Stimulated activated CD4-positive, alpha-beta T cell treated with anti-CD3 and anti-CD28 coated beads, Interleukin-15, amount 100 ng/mL, for 1 hour (primary cell): ENCODE results near the gene SHROOM2.

Source experiments
- DNase-seq, 2 donors: peaks; one replicate each; pipeline ENCODE4 v3.0.0-alpha.2; 2020; ENCODE audit warnings: low read depth in 1 of 2, low spot score in 1 of 2

The SHROOM2 gene

GRCh38 chrX:9862953-9863352 lies 76.7 kb downstream of the SHROOM2 start:
- no peak for DNase-seq

GRCh38 chrX:9864011-9864410 lies 77.8 kb downstream of the SHROOM2 start:
- no peak for DNase-seq

- DNase-seq = no peak
Observed at GRCh38 chrX:9865804-9866472, 79.7 kb downstream of the SHROOM2 start.

GRCh38 chrX:9866633-9867032 lies 80.4 kb downstream of the SHROOM2 start:
- DNase-seq = no peak

- DNase-seq = no peak
Observed at GRCh38 chrX:9867226-9867625, 81.0 kb downstream of the SHROOM2 start.

GRCh38 chrX:9867753-9868152 lies 81.5 kb downstream of the SHROOM2 start:
- DNase-seq = no peak

- no peak for DNase-seq
Observed at GRCh38 chrX:9871701-9872268, 85.6 kb downstream of the SHROOM2 start.

- DNase-seq = no peak
Observed at GRCh38 chrX:9873360-9873759, 87.1 kb downstream of the SHROOM2 start.

- DNase-seq = peak in 1 of 2 donors; percentile 10
Observed at GRCh38 chrX:9873952-9874351, 87.7 kb downstream of the SHROOM2 start.

- no peak for DNase-seq
Observed at GRCh38 chrX:9874483-9874882, 88.3 kb downstream of the SHROOM2 start.

GRCh38 chrX:9875801-9876200 lies 89.6 kb downstream of the SHROOM2 start:
- DNase-seq = no peak

- no peak for DNase-seq
Observed at GRCh38 chrX:9876201-9876600, 90.0 kb downstream of the SHROOM2 start.

GRCh38 chrX:9878146-9878820 lies 92.1 kb downstream of the SHROOM2 start:
- no peak for DNase-seq

GRCh38 chrX:9880237-9880636 lies 94.0 kb downstream of the SHROOM2 start:
- no peak for DNase-seq

GRCh38 chrX:9880870-9881269 lies 94.6 kb downstream of the SHROOM2 start:
- DNase-seq = no peak

- DNase-seq = no peak
Observed at GRCh38 chrX:9882669-9883446, 96.6 kb downstream of the SHROOM2 start.

GRCh38 chrX:9884031-9884779 lies 98.0 kb downstream of the SHROOM2 start:
- no peak for DNase-seq

- DNase-seq = peak; percentile 3 to 30
Observed at GRCh38 chrX:9885150-9885549, 98.9 kb downstream of the SHROOM2 start.

GRCh38 chrX:9887659-9888297 lies 101.5 kb downstream of the SHROOM2 start:
- no peak for DNase-seq

- no peak for DNase-seq
Observed at GRCh38 chrX:9888953-9889470, 102.8 kb downstream of the SHROOM2 start.
